NB4 (cell line): ENCODE measurements around the gene MMP25.

Source experiments
- POLR2A ChIP-seq: IDR thresholded peaks from 2 replicates; pipeline ENCODE4 v1.6.1; 2011; ENCODE audit warnings: mild to moderate bottlenecking; ENCODE audit not compliant: insufficient read length; ENCODE audit errors: extremely low read depth
- TF ChIP-seq, protein P1 (sequence below): IDR thresholded peaks from one replicate; pipeline ENCODE4 v1.5.1; 2012; ENCODE audit warnings: low read depth, low read length
- TF ChIP-seq, protein P2 (sequence below): IDR thresholded peaks from 2 replicates; pipeline ENCODE4 v1.6.1; 2011; ENCODE audit warnings: low read depth, low read length

DNA sequence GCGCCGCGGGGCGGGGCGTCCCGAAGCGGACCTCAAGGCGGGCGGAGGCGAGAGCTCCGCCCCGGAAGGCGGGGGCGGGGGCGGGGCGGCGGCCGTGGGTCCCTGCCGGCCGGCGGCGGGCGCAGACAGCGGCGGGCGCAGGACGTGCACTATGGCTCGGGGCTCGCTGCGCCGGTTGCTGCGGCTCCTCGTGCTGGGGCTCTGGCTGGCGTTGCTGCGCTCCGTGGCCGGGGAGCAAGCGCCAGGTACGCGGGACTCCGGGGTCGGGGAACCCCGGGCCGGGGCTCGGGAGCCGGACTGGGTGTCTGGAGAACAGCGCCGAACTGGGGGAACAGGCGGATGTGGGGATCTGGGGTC lies 26.1 kb upstream of the MMP25 start, which contains the start of gene TNFRSF12A:
- TF ChIP-seq, protein P1, sequence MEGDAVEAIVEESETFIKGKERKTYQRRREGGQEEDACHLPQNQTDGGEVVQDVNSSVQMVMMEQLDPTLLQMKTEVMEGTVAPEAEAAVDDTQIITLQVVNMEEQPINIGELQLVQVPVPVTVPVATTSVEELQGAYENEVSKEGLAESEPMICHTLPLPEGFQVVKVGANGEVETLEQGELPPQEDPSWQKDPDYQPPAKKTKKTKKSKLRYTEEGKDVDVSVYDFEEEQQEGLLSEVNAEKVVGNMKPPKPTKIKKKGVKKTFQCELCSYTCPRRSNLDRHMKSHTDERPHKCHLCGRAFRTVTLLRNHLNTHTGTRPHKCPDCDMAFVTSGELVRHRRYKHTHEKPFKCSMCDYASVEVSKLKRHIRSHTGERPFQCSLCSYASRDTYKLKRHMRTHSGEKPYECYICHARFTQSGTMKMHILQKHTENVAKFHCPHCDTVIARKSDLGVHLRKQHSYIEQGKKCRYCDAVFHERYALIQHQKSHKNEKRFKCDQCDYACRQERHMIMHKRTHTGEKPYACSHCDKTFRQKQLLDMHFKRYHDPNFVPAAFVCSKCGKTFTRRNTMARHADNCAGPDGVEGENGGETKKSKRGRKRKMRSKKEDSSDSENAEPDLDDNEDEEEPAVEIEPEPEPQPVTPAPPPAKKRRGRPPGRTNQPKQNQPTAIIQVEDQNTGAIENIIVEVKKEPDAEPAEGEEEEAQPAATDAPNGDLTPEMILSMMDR = no peak
- TF ChIP-seq POLR2A = peak; percentile 87
- TF ChIP-seq, protein P2, sequence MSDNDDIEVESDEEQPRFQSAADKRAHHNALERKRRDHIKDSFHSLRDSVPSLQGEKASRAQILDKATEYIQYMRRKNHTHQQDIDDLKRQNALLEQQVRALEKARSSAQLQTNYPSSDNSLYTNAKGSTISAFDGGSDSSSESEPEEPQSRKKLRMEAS = peak; percentile 53
